Hematopoietic multipotent progenitor cell treated with erythropoietin and hydrocortisone succinate and interleukin-3 and kit ligand, for 6 days (in vitro differentiated cells): ENCODE data around the gene VPS37B.
"Not testable (repeated sequence)": the region's sequence is repeated elsewhere in the genome, so short reads cannot be mapped to it uniquely, and the experiment has no call there.

Experiments
- DNase-seq: peaks from one replicate; pipeline ENCODE4 v3.0.0-alpha.2; 2015

Gene VPS37B

DNA sequence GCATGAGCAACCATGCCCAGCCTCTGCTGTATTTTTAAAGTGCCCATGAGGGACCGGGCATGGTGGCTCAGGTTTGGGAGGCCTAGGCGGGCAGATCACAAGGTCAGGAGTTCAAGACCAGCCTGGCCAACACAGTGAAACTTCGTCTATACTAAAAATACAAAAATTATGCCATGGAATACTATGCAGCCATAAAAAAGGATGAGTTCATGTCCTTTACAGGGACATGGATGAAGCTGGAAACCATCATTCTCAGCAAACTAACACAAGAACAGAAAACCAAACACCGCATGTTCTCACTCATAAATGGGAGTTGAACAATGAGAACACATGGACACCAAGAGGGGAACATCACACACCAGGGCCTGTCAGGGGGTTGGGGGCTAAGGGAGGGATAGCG lies 9.3 kb upstream of the VPS37B start:
- not testable (repeated sequence) for DNase-seq

GRCh38 chr12:122903693-122904034 lies 7.7 kb upstream of the VPS37B start:
- DNase-seq, result no peak

DNA sequence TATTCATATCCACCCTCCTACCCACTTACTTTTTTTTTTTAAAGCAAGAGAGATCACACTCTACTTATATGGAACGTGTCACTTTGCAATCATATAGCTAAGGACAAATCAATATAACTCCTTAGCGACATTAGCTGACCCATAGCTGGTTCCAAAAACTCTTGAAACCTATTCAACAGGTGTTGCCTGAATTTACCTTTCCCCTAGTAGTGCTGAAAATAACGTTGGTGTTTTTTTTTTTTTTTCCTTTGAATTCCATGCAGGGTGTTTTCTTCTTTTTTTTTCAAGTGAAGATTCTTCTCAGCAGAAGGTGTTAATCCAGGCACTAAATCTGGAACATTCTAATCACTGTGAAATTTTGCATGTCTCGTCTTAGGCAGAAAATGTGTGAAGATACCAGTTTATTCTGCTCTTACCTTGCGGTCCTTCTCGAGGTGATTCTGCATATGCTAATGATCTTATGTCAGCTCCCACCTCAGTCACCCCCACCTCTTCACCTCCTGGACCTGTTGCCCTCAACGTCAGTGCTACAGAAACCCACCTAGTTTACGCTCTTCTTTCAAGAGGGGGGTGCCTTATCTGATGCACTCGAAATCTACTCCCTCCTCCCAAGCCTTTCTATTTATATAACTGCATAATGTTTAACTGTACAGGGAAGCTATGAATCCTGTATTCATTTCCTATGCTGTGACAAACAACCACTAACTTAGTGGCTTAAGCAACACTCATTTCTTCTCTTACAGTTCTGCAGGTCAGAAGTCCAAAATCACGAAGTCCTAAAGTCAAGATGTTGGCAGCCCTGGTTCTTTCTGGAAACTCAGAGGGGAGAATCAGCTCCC lies 7.1 kb upstream of the VPS37B start:
- DNase-seq, result no peak

DNA sequence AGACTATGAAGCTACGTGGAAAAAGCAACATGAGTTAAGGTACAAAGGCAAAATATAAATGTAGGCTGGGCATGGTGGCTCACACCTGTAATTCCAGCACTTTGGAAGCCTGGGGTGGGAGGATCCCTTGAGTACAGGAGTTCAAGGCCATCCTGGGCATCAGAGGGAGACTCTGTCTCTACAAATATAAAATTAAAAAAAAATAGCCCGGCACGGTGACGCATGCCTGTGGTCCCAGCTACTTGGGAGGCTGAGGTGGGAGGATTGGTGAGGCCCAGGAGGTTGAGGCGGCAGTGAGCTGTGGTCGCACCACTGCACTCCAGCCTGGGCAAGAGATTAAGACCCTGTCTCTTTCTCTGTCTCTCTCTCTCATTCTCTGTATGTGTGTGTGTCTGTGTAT lies 4.0 kb upstream of the VPS37B start:
- DNase-seq, result no peak

- DNase-seq, result no peak
Observed at GRCh38 chr12:122896662-122897061, 738 bp upstream of the VPS37B start.

GRCh38 chr12:122895320-122895703 lies 612 bp downstream of the VPS37B start:
- DNase-seq, result peak; percentile 57

- DNase-seq, result peak; percentile 96
Observed at GRCh38 chr12:122894193-122895121, 1.5 kb downstream of the VPS37B start.

- DNase-seq, result no peak
Observed at GRCh38 chr12:122893208-122894153, 2.4 kb downstream of the VPS37B start.

GRCh38 chr12:122892724-122893123 lies 3.2 kb downstream of the VPS37B start:
- DNase-seq, result not testable (repeated sequence)

DNA sequence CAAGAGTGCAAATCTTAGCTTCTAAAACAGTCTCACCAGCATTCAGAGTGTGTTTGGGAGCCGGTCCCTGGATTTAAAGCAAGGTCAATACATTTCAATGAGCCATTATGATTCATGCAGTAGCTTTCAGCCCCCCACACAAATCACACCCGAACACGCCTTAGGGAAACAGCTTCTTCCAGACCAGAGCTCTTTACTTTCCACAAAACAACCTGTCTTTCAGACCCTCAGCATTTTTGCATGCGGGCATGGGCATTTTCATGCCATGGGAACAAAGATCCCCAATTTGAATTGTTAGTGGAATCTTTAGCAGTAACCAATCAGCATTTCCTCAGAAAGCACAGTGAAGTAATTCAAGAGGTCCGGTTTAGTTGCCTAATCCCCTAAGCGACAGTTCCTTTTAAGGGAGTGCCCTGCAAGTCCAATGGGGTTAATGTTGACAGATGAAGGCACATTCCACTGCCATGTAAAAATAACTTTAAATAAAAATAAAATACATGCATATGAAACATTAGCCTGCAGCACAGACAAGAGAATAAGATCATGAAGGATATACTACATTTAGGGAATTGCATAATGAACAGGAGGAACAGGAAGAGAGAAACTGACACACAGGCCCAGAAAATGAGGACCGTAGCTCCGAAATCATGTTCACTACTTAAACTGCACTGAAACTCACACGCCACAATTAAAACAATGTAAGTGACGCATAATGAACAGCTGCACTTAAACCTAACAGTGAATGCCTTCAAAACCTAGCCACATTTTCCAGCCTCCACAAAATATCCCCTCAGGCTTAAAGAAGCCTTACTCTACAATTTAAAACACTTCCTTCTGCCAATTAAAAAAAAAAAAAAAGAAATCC lies 4.0 kb downstream of the VPS37B start:
- peak; percentile 54 for DNase-seq

DNA sequence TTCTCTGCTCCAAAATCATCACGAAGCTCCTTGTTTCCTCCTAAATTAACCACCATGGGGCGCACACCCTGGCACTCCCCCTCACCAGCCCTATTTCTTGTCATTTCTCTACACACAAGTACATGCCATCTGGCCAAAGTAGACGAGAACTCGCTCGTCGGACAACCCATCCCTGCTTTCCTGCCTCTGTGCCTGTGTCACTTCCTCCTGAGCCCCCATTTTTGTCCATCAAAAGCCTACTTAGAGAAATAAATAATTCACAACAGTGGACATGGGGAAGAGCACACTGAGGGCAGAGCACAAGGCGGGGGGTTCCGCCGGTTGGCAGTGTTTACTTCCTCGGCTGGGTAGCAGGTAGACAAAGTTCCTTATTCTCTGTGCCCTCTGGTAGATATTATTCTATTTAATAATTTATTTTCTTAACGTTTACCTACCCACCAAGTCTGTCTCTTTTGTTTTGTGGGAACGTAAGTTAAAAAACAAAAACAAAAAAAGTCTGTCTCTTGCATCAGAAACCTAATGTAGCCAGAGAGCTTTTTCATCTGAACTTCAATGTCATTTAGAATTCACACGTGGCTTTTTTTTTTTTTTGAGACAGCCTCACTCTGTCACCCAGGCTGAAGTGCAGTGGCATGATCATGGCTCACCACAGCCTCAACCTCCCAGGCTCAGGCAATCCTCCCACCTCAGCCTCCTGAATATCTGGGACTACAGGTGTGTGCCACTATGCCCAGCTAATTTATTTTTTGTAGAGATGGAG lies 6.0 kb downstream of the VPS37B start:
- peak; percentile 76 for DNase-seq

- DNase-seq, result peak; percentile 68
Observed at GRCh38 chr12:122888232-122888752, 7.6 kb downstream of the VPS37B start.

DNA sequence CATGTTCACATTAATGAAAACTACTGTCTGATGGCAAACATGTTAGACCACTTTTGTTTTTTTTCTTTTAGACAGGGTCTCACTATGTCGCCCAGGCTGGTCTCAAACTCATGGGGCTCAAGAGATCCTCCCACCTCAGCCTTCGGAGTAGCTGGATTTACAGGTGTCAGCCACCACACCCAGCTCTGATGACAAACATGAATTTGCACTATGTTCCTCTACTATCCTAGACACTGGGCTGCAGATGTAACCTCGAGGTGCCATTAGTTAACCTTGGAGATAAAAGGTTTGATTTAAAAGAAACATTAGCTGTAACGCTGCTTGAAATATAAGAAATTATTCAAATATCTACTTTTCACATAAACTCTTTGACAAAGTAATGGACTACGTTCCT lies 8.1 kb downstream of the VPS37B start:
- no peak for DNase-seq

DNA sequence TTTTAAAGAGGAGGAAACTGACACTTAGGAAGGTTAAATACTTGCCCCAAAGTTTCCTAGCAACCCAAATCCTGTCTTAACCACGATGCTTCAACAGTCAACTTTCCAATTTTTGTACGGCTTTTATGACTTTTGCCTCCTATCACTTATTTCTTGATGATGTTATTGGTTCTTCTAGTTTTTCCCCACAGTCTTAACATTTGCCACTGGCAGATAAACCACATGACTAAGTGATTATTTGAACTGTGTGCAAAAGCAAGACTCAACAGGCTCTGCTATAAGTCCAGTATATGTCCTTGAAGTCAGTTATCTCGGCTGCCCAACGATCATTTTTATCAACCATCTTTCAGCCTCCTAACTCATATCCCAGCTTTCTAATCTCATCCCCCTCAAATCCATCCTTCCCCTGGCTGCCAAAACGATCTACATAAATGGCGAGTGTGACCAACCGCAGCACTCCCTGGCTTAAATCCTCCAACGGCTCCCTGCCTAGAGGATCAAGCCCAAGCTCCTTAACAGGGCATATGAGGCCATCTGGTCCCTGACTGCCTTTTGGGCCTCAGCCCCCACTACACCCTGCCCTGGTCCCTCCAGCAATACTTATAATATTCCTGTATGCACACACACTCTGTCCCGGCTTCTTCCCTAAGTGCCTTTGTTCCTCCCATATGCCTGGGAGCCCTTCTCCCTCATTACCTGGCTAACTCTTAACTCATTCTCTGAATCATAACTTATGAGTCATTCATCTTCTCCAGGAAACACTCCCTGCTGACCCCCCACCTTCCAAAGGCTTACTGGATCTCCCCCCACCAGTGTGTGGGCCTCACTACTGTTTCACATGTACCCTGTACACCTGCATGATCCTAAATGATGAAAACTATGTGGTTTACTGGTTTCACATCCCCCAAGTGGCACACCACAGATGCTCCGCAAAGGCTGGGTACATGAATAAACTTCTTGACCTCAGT lies 8.8 kb downstream of the VPS37B start:
- peak; percentile 92 for DNase-seq

DNA sequence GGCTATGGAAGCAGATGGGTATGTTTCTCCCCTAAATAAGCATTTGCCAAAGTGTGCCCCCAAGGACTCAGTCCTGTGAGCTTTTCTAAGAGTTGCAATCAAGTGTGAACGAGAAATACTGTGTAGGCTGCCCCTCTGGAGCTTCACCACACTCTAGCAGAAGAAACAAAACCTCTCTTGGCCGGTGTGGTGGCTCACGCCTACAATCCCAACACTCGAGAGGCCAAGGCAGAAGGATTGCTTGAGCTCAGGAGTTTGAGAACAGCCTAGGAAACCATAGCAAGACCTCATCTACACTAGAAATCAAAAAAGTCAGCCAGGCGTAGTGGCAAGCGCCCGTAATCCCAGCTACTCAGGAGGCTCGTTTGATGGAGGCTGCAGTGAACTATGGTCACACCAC lies 9.8 kb downstream of the VPS37B start:
- DNase-seq, result no peak

- DNase-seq, result no peak
Observed at GRCh38 chr12:122884860-122885259, 11.1 kb downstream of the VPS37B start.

- no peak for DNase-seq
Observed at GRCh38 chr12:122884091-122884826, 11.7 kb downstream of the VPS37B start.

DNA sequence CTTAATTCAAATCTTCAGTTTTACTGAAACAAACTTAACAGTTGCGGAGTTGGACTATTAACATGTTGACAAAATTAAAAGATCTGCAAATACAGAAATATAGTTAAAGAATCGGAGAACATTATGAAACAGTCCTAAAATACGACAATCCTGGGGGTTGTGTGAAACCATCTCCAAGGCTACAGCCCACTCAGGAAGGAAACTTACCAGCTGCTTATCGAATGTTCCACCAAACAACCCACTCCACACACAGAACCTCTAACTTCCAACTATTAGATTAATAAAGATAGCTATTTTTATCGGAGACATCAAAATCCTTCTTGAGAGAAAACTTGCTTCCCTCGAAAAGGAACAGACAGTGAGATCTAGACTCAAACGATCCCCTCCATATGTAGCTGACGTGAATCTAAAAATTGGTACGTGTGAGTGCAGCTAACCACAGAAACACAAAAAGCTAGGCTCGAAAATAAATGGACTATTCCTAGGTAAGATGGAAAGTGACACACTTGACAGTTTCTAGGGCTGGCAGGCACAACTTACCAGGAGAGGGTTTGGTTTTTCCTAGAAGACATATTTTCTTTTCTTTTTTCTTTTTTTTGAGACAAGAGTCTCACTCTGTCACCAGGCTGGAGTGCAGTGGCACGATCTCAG lies 12.9 kb downstream of the VPS37B start:
- peak; percentile 54 for DNase-seq
